ENCODE measurements around the gene CWC22. TPM values are rescaled to one million over a fixed set of nuclear protein-coding genes. Genes with fewer than 3 reads are reported as not detected.

Gene CWC22
- total RNA-seq, 4 donors from 2014 or later: 7.5 to 19.9 (median 16.4) TPM

GRCh38 chr2:179911569-179911968 is 95.5 kb downstream of the CWC22 start:
- WGBS, 2 donors (ENCODE audit: low coverage in 1 of 2): 60 to 79% methylated on average over 3 of the region's 3 CpGs

GRCh38 chr2:179910735-179911113 is 96.4 kb downstream of the CWC22 start:
- Histone ChIP-seq H3K27me3 (no peaks in the 10 kb centered on the region), H3K27ac (no peak overlapping the region), H3K36me3 (no peaks in the 10 kb centered on the region), H3K4me3 (no peak overlapping the region), H3K9me3 (no peaks in the 10 kb centered on the region), H3K4me1 (no peaks in the 10 kb centered on the region)
- TF ChIP-seq EP300 (IDR thresholded peaks at IDR 0.05; ENCODE audit: low read depth) (no peak), CTCF (IDR thresholded peaks at IDR 0.05) (no peak), POLR2AphosphoS5 (IDR thresholded peaks at IDR 0.05) (no peak), POLR2A (IDR thresholded peaks at IDR 0.05) (no peak)
- 80 to 82% methylated on average over 3 of the region's 3 CpGs for WGBS, 2 donors (ENCODE audit: low coverage in 1 of 2)
- in situ Hi-C loops (cut with MboI; ENCODE audit: low pct_ligation_motif_present in 1 of 4, low pct_unique_long_range_greater_than_20kb in 1 of 4, low sequenced_read_pairs in 3 of 4): no loop called here
- intact Hi-C loops (cut with DNase I; ENCODE audit: low total_unique reads): no loop called here
- no peak for DNase-seq

More at GRCh38 chr2:179911569-179911968, 95.5 kb downstream of the CWC22 start:
- no peak overlapping the region for H3K27ac ChIP-seq
- H3K4me3 ChIP-seq: no peak overlapping the region
- H3K4me1 ChIP-seq: no peaks in the 10 kb centered on the region
- in situ Hi-C loops (cut with MboI; ENCODE audit: low pct_ligation_motif_present in 1 of 4, low pct_unique_long_range_greater_than_20kb in 1 of 4, low sequenced_read_pairs in 3 of 4) (no loop called here), intact Hi-C loops (cut with DNase I; ENCODE audit: low total_unique reads) (no loop called here)
- DNase-seq: no peak
- H3K36me3 ChIP-seq: no peaks in the 10 kb centered on the region
- TF ChIP-seq POLR2AphosphoS5 (IDR thresholded peaks at IDR 0.05) (no peak), POLR2A (IDR thresholded peaks at IDR 0.05) (no peak), EP300 (IDR thresholded peaks at IDR 0.05; ENCODE audit: low read depth) (no peak), CTCF (IDR thresholded peaks at IDR 0.05) (no peak)
- H3K9me3 ChIP-seq: no peaks in the 10 kb centered on the region
- no peaks in the 10 kb centered on the region for H3K27me3 ChIP-seq

- Histone ChIP-seq H3K4me1 (no peaks in the 10 kb centered on the region), H3K4me3 (no peak overlapping the region), H3K27ac (no peak overlapping the region), H3K36me3 (no peaks in the 10 kb centered on the region), H3K9me3 (no peaks in the 10 kb centered on the region), H3K27me3 (no peaks in the 10 kb centered on the region)
- TF ChIP-seq POLR2A (IDR thresholded peaks at IDR 0.05) (no peak), POLR2AphosphoS5 (IDR thresholded peaks at IDR 0.05) (no peak), CTCF (IDR thresholded peaks at IDR 0.05) (no peak), EP300 (IDR thresholded peaks at IDR 0.05; ENCODE audit: low read depth) (no peak)
- 74 to 78% methylated on average over 6 of the region's 6 CpGs for WGBS, 2 donors (ENCODE audit: low coverage in 1 of 2)
- no peak for DNase-seq
- intact Hi-C loops (cut with DNase I; ENCODE audit: low total_unique reads): no loop called here
- in situ Hi-C loops (cut with MboI; ENCODE audit: low pct_ligation_motif_present in 1 of 4, low pct_unique_long_range_greater_than_20kb in 1 of 4, low sequenced_read_pairs in 3 of 4): no loop called here
Observed at GRCh38 chr2:179909845-179910734, 97.0 kb downstream of the CWC22 start.

DNA sequence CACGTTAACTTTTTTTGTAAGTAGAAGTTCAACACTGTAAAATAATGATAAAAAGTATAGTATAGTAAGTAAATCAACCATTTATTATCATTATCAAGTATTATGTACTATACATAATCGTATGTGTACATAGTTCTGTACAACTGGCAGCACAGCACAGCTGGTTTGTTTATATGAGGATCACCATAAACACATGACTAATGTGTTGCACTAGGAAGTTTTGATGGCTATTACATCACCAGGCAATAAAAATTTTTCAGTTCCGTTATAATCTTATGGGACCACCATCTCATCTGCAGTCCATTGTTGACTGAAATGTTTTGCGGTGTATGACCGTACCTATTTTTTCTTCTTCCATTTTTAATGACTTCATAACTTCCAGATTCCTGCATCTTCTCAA is 106.4 kb downstream of the CWC22 start:
- H3K36me3 ChIP-seq: no peaks in the 10 kb centered on the region
- DNase-seq: no peak
- TF ChIP-seq EP300 (IDR thresholded peaks at IDR 0.05; ENCODE audit: low read depth) (no peak), POLR2A (IDR thresholded peaks at IDR 0.05) (no peak), CTCF (IDR thresholded peaks at IDR 0.05) (no peak), POLR2AphosphoS5 (IDR thresholded peaks at IDR 0.05) (no peak)
- intact Hi-C loops (cut with DNase I; ENCODE audit: low total_unique reads) (no loop called here), in situ Hi-C loops (cut with MboI; ENCODE audit: low pct_ligation_motif_present in 1 of 4, low pct_unique_long_range_greater_than_20kb in 1 of 4, low sequenced_read_pairs in 3 of 4) (no loop called here)
- WGBS, 2 donors (ENCODE audit: low coverage in 1 of 2): 46 to 56% methylated on average over 5 of the region's 5 CpGs
- no peaks in the 10 kb centered on the region for H3K4me1 ChIP-seq
- no peak overlapping the region for H3K4me3 ChIP-seq
- H3K9me3 ChIP-seq: no peaks in the 10 kb centered on the region
- no peaks in the 10 kb centered on the region for H3K27me3 ChIP-seq
- H3K27ac ChIP-seq: no peak overlapping the region

All from transverse colon (tissue), 4 donors.